Hepatocyte (in vitro differentiated cells): ENCODE measurements around the gene PIAS1.

ENCODE experiments used
- EZH2phosphoT487 ChIP-seq: fragments of 200-600 bp; sonication (generic); IDR thresholded peaks from one replicate; pipeline ENCODE4 v1.6.1; 2018; ENCODE audit warnings: antibody characterized with exemption, mild to moderate bottlenecking, low read depth, moderate library complexity; ENCODE audit not compliant: unreplicated experiment, severe bottlenecking
- TF ChIP-seq, protein P1 (sequence below): fragments of 200-600 bp; sonication (generic); IDR thresholded peaks from 2 replicates; pipeline ENCODE4 v1.5.1; 2016; ENCODE audit warnings: antibody characterized with exemption, mild to moderate bottlenecking; ENCODE audit not compliant: poor library complexity

- TF ChIP-seq, protein P1, sequence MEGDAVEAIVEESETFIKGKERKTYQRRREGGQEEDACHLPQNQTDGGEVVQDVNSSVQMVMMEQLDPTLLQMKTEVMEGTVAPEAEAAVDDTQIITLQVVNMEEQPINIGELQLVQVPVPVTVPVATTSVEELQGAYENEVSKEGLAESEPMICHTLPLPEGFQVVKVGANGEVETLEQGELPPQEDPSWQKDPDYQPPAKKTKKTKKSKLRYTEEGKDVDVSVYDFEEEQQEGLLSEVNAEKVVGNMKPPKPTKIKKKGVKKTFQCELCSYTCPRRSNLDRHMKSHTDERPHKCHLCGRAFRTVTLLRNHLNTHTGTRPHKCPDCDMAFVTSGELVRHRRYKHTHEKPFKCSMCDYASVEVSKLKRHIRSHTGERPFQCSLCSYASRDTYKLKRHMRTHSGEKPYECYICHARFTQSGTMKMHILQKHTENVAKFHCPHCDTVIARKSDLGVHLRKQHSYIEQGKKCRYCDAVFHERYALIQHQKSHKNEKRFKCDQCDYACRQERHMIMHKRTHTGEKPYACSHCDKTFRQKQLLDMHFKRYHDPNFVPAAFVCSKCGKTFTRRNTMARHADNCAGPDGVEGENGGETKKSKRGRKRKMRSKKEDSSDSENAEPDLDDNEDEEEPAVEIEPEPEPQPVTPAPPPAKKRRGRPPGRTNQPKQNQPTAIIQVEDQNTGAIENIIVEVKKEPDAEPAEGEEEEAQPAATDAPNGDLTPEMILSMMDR, result no peak
- TF ChIP-seq EZH2phosphoT487, result no peak
Observed at GRCh38 chr15:68020685-68021084, 33.4 kb upstream of the PIAS1 start.
